Omental fat pad (tissue), 4 donors: ENCODE measurements around the gene RARRES2. TPM values are rescaled to one million over a fixed set of nuclear protein-coding genes. Genes with fewer than 3 reads are reported as not detected.

Source experiments
- ATAC-seq: fragments of 150-250 bp; one replicate; pipeline ENCODE4 v1.9.1; 2016; ENCODE audit warnings: mild to moderate bottlenecking, moderate library complexity; ENCODE audit not compliant: low FRiP score
- DNase-seq: peaks from one replicate; pipeline ENCODE4 v3.0.0-alpha.2; 2019; ENCODE audit warnings: low spot score
- total RNA-seq, 4 donors: library from RNA; depleted of rRNA; stranded (reverse); fragments of >200 nt; gene quantifications; one replicate each; pipeline ENCODE4 v1.1.0, GENCODE V29; 2016
- TF ChIP-seq, protein P1 (sequence below), 3 donors: fragments of 450-650 bp; IDR thresholded peaks; one replicate each; pipeline ENCODE4 v1.5.1; 2016 to 2017; ENCODE audit warnings: antibody characterized with exemption in 3 of 3, mild to moderate bottlenecking in 3 of 3, moderate library complexity in 2 of 3

Gene RARRES2
- total RNA-seq, 4 donors from 2014 or later, result 93.9 to 433 (median 218) TPM

- peak; percentile 63 for DNase-seq
- TF ChIP-seq, protein P1, sequence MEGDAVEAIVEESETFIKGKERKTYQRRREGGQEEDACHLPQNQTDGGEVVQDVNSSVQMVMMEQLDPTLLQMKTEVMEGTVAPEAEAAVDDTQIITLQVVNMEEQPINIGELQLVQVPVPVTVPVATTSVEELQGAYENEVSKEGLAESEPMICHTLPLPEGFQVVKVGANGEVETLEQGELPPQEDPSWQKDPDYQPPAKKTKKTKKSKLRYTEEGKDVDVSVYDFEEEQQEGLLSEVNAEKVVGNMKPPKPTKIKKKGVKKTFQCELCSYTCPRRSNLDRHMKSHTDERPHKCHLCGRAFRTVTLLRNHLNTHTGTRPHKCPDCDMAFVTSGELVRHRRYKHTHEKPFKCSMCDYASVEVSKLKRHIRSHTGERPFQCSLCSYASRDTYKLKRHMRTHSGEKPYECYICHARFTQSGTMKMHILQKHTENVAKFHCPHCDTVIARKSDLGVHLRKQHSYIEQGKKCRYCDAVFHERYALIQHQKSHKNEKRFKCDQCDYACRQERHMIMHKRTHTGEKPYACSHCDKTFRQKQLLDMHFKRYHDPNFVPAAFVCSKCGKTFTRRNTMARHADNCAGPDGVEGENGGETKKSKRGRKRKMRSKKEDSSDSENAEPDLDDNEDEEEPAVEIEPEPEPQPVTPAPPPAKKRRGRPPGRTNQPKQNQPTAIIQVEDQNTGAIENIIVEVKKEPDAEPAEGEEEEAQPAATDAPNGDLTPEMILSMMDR (IDR thresholded peaks at IDR 0.05), result no peak
- peak; percentile 75 for ATAC-seq
Observed at GRCh38 chr7:150368096-150368883, 26.9 kb upstream of the RARRES2 start, which contains the start of gene REPIN1. REPIN1 (plus strand) TSS chr7:150368822; CDS start chr7:150369712, 890 bp downstream.

- TF ChIP-seq, protein P1 (IDR thresholded peaks at IDR 0.05), result no peak
- DNase-seq (no peak), ATAC-seq (no peak)
Observed at GRCh38 chr7:150367677-150368095, 26.3 kb upstream of the RARRES2 start.

- DNase-seq, result no peak
- no peak for ATAC-seq
- TF ChIP-seq, protein P1 (IDR thresholded peaks at IDR 0.05), result no peak
Observed at GRCh38 chr7:150365673-150366398, 24.4 kb upstream of the RARRES2 start.

DNA sequence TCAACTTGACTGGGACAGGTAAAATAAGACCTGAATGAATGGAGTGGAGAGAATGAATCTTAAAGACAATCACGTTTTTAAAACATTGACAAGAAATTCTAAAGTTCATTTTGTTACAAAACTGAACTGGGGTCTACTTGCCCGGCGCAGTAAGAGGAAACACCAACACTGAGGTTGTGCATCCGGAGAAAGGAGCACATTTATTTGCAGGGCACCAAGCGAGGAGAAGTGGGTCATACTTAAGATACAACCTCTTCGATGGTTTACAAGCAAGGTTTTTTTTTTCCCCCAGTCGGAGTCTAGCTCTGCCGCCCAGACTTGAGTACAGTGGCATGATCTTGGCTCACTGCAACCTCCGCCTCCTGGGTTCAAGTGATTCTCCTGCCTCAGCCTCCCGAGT lies 23.8 kb upstream of the RARRES2 start:
- TF ChIP-seq, protein P1 (IDR thresholded peaks at IDR 0.05), result no peak
- DNase-seq (no peak), ATAC-seq (no peak)

DNA sequence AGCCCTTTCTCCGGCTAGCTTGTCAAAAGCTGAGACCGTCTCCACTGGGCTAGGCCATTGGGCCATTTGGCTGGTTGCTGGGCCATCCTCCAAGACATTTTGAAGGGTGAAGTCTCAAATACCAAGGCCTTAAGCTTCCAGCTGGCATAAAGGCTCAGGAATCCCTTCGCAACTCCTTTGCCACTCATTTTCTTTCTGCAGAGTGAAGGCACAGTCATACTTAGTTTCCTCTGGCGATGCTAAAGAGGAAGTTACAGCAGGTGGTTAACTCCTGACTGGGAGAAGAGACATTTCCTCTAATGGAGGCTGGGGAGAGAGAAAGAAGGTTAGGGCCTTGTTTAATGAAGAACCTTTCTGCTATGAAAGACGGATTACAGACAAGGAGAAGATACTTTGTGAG lies 22.4 kb upstream of the RARRES2 start:
- TF ChIP-seq, protein P1 (IDR thresholded peaks at IDR 0.05), result no peak
- DNase-seq (no peak), ATAC-seq (no peak)

DNA sequence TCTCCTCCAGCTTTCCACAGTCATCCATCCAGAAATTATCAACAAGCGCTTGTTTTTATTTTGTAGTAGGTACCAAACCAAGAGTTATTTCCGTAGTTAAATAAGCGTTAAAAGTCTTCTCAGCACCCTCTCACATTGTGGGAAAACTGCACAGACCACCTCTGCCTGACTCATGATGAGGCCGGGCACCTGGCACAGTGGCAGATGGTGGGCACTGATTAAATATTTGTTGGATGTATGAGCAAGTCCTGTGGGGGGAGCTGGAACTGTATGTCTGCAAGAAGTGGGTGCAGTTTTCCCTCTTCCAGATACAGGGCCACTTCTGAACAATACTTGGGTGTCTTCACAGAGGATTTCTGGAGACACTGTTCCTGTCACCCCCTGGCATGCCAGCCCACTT lies 21.9 kb upstream of the RARRES2 start:
- TF ChIP-seq, protein P1 (IDR thresholded peaks at IDR 0.05), result no peak
- ATAC-seq (no peak), DNase-seq (no peak)
